Activated CD4-positive, alpha-beta T cell treated with anti-CD3 and anti-CD28 coated beads for 24 hours (primary cell): ENCODE results near the gene MYOD1.

Source experiments
- DNase-seq, 2 donors: peaks; one replicate each; pipeline ENCODE4 v3.0.0-alpha.2; 2020; ENCODE audit warnings: low read depth in 2 of 2

Gene MYOD1

GRCh38 chr11:17750013-17750800 is 30.8 kb downstream of the MYOD1 start:
- DNase-seq: no peak

GRCh38 chr11:17750801-17751165 is 31.4 kb downstream of the MYOD1 start:
- DNase-seq: no peak

DNA sequence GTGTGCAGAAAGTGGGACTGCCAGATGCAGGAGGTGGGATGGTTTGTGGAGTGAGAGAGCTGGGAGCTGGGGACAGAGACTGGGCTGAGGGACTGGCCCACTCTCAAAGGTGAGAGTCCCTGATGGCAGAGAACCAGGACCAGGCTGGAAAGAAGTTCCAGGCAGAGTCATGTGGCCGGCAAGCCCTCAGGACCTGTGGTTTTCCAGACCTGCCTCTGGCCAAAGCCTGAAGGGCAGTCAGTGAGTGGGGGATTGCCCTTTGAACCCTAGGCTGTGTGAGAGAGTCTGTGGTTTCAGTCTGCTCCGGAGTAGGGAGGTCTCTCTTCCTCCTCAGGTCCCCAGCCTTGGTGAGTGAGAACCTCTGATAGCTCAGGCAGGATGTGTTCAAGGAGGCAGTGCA is 32.2 kb downstream of the MYOD1 start:
- no peak for DNase-seq

GRCh38 chr11:17752144-17752543 is 32.8 kb downstream of the MYOD1 start:
- no peak for DNase-seq

GRCh38 chr11:17753153-17753552 is 33.8 kb downstream of the MYOD1 start:
- DNase-seq: no peak

DNA sequence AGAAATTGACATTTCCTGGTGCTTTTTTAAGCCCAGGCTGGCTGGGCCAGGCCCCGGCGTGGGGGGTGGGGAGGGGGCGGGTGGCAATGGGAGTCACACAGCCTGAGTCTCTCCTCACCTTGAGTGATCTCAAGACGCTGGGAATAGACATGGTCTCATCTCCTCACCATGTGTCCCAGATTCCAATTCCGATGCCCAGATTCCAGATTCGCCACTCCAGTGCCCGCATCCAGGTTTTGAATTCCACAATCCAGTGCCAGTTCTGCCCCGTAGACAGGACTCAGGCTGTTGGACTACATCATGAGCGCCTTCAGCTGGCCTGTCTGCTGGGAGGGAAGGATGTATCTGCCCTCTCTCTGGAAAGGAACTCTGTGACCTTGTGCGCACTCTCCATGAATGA is 34.3 kb downstream of the MYOD1 start:
- no peak for DNase-seq

GRCh38 chr11:17755891-17756290 is 36.5 kb downstream of the MYOD1 start:
- no peak for DNase-seq

- DNase-seq: no peak
Observed at GRCh38 chr11:17760102-17761029, 41.0 kb downstream of the MYOD1 start.

DNA sequence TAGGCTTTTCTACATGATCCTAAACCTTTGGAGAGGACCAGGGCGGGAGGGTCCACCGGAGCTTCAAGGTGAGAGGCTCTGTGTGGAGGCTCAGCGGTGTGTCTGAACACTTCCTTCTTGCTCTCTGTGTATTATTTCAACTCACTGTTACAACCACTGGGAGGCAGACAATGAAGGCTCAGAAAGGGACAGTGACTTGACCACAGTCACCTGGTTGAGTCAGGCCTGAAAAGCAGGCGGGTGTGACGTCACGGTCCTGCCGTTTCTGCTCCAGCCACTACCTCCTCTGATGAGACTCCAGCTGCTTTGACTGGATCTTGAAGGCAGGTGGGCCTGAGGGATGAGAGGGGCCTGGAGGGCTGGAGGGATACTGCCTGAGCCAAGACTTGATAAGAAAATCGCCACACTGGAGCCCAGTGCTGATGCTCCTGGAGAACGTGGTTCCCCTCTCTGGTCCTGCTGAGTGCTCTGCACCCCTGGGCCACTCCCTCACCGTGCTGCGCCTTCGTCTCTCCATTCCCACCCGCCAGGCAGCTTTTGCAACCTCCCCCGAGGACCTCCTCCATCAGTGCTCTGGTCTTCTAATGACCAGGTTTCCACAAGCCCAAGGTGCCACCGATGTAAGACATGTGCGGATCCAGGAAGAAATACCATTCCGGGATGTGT is 43.1 kb downstream of the MYOD1 start:
- DNase-seq: no peak

DNA sequence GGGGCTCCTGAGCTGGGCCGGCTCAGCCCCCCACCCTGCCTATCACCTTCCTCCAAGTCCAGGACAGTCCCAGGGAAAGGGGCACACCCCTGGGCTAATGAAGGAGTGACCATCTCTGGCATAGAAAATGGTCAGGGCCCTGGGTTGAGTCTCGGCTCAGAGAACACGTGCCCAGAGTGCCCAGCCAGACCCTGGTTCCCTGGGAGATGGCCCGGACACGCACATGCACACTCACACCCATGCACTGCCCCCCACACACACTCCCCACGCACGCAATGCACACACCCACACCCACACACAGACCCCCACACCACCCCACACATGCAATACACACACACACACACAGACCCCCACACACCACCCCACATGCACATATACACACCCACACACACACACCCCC is 43.9 kb downstream of the MYOD1 start:
- DNase-seq: no peak

DNA sequence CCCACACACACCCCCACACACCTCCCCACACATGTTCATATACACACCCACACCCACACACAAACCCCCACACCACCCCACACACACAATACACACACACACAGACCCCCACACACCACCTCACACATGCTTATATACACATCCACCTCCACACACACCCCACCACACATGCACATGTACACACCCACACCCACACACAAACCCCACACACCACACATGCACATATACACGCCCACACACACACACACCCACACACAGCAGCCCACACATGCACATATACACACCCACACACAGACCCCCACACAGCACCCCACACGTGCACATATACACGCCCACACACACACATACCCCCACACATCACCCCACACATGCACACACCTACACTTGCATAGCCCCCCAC is 44.3 kb downstream of the MYOD1 start:
- no peak for DNase-seq

DNA sequence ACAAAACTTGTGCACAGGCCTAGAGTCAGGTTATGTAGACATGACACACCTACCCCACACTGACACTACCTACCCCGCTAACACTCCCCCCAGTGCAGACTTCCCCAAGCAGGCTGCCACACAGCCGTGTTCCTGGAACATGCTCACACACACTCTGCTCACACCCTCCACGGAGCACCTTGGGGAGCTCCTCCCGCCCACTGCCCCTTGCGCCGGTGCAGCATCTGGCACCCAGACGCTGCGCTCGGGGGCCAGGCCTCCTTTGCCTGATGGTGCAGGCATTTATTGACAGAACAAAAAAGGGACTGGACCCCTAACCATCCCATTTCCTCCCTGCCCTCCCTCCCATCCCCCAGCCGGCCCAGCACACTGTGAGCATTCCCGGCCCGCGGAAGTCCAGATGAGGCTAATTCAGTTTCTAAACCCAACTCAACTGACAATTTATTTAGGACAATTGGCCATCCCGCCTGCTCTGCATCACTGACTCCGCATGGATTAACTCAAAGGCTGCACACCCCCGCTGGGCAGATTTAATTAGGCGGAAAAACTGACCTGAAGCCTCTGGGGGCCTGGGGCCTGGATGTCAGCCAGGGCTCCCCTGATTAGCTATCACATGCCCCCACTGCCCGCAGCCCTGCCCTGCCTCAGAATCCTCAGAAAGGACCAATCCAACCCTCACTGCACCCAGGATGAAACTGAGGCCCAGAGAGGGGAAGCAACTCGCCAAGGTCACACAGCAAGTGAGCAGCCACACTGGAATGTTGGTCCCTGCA is 45.3 kb downstream of the MYOD1 start:
- no peak for DNase-seq

GRCh38 chr11:17765356-17766072 is 46.1 kb downstream of the MYOD1 start:
- DNase-seq: no peak

DNA sequence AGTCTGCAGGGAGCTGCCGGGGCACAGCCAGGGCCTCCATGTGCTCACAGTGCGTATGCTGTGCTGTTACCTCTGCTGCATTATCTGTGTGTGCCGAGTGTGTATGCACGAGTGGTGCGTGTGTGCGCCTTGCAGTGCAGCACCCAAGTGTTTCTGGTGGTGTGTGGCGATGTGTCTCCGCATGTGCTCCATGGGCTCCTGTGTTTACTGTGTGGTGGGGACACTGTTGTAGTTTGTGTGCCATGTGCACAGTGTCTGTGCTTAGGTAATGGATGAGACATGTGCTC is 46.6 kb downstream of the MYOD1 start:
- DNase-seq: no peak

- DNase-seq: no peak
Observed at GRCh38 chr11:17766590-17766989, 47.2 kb downstream of the MYOD1 start.

- DNase-seq: no peak
Observed at GRCh38 chr11:17767301-17767885, 48.0 kb downstream of the MYOD1 start.

- DNase-seq: no peak
Observed at GRCh38 chr11:17767914-17768313, 48.5 kb downstream of the MYOD1 start.

DNA sequence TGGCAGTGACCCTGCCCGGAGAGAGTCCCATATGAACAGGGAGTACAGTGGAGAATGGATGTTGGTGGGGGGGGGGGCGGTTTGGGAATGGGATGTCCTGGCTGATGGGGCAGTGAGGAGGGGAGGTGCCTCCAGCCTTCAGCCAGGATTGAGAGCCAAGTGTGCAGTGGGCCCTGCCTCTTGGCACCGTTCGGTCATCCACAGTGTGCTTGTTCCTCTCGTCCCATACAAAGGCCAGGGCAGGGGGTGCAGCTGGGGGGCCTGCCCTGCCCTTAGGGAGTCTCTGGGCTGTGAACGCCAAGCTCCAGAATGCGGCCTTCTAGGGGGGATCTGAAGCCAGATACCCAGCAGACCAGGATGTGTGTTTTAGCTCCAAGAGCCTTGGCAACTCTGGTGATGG is 49.2 kb downstream of the MYOD1 start:
- no peak for DNase-seq

GRCh38 chr11:17769218-17769617 is 49.8 kb downstream of the MYOD1 start:
- no peak for DNase-seq

DNA sequence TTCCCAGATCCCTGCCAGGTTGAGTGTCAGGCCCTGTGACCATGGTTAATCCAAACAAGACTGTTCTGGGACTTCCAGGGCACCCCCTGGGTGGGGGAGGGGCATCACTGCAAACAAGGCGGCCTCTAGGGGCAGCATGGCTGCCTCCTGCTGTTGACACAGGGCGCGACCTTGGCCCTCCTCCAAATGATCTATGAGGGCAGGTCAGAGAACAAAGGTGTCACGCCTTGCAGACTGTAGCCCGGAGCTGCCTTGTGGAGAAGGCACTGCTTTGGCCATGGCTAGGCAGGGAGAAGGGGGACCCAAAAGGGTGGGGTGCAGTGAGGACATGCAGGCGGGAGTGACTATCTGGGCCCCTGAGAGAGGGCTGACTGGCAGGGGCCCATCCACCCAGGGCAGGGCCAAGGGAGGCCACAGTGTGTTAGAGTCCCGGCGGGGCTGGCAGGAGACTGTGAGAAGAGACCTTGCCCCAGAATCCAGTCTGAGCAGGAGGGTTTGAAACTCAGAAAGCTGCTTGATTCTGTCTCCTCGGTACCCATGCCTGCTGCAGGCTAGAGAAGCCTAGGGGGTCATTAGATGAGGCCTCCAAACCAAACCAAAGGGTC is 50.8 kb downstream of the MYOD1 start:
- no peak for DNase-seq

- DNase-seq: no peak
Observed at GRCh38 chr11:17770917-17771316, 51.5 kb downstream of the MYOD1 start.
